Cerebellar cortex (tissue), 1 donor: ENCODE results near the gene PIK3R5.

Experiments used
- DNase-seq: peaks from one replicate; pipeline ENCODE4 v3.0.0-alpha.2; 2015; ENCODE audit warnings: low spot score

The PIK3R5 gene

DNA sequence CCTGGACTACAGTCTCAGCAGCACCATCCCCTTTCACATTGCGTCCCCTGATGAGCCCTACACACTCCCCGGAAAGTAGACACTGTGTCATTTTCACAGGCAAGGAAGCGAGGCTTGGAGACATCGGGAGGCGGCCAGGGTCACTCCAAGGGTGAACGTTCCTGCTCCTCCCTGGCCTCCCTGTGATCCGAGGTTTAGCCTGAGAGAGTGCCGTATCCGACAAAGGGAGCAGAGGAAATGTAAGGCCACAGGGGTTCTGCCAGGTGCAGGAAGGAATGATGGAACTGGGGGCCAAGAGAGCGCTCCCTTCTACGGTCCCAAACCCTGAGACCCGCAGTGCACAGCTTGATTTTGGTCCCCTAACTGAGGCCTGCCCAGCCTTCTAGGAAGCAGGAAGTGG lies 90.1 kb downstream of the PIK3R5 start:
- DNase-seq = no peak

- DNase-seq = no peak
These were observed 91.4 kb downstream of the PIK3R5 start for GRCh38 chr17:8873801-8874715.

DNA sequence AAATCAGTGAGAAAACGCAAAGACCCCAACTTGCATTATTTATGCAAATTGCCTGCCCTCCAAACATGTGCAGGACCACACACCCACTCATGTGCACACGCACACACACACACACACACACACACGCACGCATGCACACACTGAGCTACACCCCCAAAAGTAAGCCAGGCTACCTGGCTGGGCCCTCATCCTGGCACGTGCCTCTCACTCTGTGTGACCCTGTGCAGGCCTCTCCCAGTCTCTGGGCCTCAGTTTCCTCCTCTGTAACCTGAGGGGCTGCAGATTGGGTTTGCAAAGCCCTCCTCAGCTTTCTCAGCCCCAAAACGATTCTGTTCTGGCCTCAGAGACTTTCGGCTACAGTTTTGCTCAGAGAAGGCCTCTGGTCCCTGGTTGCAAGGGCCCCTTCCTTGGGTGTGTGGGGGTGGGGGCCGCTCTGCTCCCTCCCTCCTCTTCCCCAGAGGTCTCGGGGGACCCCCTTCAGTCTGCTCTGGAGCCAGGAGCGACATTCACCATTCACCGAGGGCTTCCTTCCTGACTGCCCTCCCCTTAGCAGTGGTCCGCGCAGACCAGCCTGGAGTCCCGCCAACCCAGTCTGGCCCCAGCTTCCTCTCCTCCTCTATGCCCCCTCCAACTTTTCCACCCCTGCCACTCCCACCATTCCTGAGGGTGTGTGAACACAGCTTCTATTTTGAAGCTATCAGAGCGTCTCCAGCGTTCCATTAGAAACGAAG lies 92.6 kb downstream of the PIK3R5 start:
- no peak for DNase-seq

GRCh38 chr17:8872036-8872704 lies 93.3 kb downstream of the PIK3R5 start:
- no peak for DNase-seq

- DNase-seq = no peak
These were observed 94.4 kb downstream of the PIK3R5 start for GRCh38 chr17:8871081-8871581.

GRCh38 chr17:8870406-8871040 lies 95.0 kb downstream of the PIK3R5 start:
- DNase-seq = no peak

DNA sequence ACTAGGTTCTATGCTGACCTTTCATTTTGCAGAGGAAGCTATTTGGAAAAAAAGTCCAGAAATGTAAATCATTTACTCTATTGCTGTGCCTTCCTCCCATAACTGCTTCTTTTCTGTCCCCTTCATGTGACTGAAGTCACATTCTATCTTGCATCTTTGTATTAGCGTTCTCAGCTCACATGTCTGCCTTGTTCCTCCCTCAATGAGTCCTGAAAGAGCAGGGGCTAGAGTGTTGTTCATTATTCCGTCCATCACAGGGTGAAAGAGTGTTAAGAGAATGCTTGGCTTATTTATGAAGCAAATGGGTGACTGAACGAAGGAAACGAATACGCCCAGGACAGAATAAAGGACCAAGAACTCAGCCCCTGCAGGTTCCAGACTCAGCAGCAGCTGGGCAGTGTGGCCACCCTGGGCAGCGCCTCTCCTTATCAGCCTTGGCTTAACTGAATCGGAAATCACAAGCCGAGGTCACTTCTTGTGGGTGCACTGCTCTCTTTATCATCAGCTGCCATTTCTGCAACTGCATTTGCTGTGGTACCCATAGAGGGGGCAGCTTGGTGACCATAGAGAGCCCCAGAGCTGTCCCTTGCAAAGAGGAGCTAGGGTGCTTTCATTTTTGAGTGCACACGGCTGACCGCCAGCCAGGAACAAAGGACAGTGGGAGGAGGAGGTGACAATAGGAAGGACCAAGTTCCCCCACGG lies 96.2 kb downstream of the PIK3R5 start:
- DNase-seq = no peak

GRCh38 chr17:8868529-8868951 lies 97.0 kb downstream of the PIK3R5 start:
- peak; percentile 78 for DNase-seq

GRCh38 chr17:8868092-8868491 lies 97.4 kb downstream of the PIK3R5 start:
- no peak for DNase-seq

DNA sequence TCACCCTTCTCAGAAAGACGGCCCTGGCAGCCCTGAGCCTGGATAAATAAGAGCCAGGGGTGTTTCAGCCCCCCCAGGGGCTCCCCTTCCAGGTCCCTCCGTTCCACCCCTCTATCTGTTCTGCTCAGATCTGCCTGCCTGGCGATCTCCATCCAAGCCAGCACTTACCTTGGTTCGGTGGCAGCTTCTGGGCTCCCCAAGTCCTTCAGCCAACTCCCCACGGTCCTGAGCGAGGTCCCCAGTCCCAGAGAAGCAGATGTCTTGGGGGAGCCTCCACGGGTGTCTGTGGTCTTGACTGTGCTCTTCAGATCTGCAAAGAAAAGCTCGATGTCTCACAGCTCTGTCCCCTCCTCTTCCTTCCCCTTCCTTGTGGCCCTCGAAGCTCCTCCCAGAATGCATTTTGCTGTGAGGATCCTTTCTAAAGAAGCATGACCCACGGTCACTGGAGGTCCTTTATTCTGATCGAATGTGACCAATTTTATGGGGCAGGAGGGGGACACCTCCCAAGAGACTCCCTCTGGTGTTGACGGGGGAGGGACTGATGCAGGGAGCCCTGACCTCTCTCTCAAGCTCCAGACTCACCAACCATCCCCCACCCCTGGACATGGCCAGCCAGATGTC lies 98.0 kb downstream of the PIK3R5 start, which contains the start of gene PIK3R6:
TSS of gene PIK3R6 (minus strand) at position 314 of the 621 bp plus-strand sequence. CDS start 17,880 bp downstream, outside the sequence.
- DNase-seq = no peak

DNA sequence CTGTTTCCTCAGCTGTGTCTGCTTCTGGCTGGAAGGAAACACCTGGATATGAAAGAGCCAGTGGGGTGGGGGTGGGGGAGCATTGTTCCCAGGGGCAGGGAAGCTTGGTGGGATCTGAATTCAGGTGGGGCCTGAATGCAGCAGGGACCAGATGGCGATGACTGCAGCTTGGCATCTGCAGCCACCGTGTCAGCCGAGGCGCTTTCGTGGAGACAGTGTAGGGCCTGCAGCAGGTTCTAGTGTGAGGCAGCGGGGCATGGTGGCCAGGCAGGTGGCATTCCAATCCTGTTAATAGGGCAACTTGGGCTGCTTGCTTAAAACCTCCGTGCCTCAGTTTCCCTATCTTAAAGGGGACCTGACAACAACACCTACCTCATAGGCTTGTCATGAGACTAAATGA lies 99.7 kb downstream of the PIK3R5 start:
- no peak for DNase-seq

DNA sequence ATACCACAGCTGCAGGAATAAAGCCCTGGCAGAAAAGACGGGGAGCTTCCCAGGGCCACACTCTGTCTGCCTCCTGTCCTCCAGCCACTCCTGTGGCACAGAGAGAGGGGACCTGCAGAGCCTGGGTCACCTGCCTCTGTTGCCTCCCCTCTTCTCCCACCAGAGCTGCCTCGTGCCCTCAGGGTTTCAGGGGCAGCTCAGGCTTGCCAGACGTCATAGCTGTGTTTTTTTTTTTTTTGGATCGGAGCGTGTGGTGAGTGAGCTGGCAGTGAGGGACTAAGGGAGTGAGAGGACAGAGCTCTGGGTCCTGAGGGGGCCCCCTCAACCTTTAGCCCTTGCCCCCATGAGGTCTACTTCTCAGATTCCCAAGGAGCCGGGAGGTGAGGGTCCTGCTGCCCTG lies 100.1 kb downstream of the PIK3R5 start:
- DNase-seq = no peak

DNA sequence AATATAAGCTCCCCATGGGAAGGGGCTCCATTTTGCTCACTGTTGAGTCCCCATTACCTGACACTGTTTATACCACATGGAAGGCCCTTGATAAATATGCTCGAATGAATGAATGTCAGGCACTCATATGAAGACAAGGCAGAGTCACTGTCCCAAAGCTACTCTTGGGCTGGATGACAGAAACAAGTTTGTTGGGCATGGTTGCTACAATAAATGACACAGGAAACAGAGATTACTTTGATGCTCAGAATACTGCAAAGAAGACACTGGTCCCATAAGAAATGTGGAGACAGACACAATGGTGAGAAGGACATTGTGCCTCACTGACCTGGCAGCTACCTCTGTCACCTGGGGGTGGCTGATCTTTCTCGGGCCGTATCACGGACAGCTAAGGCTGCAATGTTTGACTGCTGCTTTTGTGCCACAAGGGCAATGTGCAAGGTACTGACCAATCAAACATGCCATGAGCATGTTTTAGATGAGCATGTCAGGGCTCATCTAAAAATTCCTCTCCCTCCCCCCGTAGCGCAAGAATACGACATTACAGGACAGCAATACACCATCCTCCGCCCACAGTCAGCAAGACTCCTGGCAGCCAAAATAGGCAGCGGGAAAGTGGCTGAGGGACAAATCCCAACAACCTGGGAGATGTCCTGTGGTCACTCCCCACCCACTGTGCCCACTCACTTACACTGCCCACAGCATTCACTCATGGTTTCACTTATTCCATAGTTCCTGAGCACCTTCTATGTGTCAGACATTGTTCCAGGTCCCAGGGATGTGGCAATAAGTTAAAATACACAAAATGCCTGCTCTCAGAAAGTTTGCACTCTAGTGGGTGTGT lies 103.1 kb downstream of the PIK3R5 start:
- peak; percentile 10 for DNase-seq

GRCh38 chr17:8861495-8862181 lies 103.9 kb downstream of the PIK3R5 start:
- no peak for DNase-seq

DNA sequence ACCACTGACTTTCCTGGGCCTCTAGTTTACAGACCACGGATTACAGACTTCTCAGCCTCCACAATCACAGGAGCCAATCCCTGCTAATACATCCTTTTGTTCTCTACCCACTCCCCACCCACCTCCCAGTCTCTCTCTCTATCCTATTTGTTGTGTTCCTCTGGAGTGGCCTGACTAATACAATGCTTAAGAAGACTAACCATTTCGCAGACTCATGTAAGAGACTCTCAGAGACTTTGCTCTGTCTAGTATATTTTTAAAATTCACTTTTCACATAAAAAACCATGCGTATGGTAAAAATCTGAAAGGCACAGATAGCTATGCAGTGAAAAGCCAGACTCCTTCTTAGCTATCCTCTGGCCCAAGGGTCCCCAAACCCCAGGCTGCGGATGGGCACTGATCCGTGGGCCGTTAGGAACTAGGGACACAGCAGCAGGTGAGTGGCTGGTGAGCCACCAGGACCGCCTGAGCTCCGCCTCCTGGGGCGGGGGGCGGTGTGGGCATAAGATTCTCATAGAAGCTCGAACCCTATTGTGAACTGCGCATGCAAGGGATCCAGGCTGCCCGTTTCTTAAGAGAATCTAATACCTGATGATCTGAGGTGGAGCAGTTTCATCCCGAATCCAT lies 105.6 kb downstream of the PIK3R5 start:
- DNase-seq = no peak

DNA sequence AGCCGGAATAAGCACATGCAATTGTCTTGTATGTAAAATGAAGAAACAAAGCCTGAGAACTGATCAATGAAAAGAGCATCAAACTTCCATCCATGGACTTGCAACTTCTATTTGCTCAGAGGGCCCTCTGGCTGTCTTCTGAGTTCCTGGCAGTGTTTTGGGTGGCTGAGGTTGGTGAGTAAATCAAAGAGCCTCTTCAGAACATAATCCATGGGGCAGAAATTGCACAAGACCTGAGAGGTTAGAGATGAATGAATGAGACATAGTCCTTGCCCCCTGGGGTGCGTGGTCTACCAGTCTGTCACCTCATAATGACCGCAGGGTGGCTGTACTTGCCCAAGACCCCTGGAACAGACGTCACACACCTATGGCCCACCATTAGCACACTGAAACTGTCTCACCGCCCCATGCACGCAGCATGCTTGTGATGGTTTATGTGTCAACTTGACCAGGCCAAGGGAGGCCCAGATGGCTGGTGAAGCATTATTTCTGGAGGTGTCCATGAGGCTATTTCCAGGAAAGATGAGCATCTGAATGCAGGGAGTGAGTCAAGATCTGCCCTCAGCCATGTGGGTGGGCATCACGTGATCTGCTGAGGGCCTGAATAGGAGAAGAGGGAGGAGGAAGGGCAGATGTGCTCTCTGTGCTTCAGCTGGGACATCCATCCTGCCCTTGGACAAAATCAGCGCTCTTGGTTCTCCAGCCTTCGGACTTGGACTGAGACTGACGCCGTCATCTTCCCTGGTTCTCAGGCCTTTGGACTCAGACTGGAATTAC lies 106.3 kb downstream of the PIK3R5 start:
- no peak for DNase-seq

GRCh38 chr17:8857919-8858318 lies 107.6 kb downstream of the PIK3R5 start:
- no peak for DNase-seq
